ENCODE measurements around the gene KCNN3. TPM values are rescaled to one million over a fixed set of nuclear protein-coding genes. Genes with fewer than 3 reads are reported as not detected.
A peak's percentile ranks its signal among the peaks of the same experiment; 100 is the strongest.
"Not testable (repeated sequence)": the region's sequence is repeated elsewhere in the genome, so short reads cannot be mapped to it uniquely, and the experiment has no call there.

Gene KCNN3
- total RNA-seq, 4 donors from 2014 or later: 3.6 to 17.0 (median 12.4) TPM

DNA sequence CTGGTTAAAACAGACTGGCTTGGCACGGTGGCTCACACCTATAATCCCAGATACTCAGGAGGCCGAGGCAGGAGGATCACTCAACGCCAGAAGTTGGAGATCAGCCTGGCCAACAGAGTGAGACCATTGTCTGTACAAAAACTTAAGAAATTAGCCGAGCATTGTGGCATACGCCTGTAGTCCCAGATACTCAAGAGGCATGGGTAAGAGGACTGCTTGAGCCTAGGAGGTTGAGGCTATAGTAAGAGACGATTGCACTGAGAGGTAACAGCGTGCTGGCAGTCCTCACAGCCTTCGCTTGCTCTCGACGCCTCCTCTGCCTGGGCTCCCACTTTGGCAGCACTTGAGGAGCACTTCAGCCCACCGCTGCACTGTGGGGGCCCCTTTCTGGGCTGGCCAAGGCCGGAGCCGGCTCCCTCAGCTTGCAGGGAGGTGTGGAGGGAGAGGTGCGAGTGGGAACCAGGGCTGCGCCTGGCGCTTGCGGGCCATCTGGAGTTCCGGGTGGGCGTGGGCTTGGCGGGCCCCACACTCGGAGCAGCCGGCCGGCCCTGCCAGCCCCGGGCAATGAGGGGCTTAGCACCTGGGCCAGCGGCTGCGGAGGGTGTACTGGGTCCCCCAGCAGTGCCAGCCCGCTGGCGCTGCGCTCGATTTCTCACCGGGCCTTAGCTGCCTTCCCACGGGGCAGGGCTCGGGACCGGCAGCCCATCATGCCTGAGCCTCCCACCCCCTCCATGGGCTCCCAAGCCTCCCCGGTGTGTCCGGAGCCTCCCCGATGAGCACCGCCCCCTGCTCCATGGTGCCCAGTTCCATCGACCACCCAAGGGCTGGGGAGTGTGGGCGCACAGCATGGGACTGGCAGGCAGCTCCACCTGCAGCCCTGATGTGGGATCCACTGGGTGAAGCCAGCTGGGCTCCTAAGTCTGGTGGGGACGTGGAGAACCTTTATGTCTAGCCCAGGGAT lies 199.5 kb downstream of the KCNN3 start:
- H3K27ac ChIP-seq (replicated peaks in 1 of 4); H3K9me3 ChIP-seq; H3K4me3 ChIP-seq; intact Hi-C loops (cut with DNase I); H3K4me1 ChIP-seq; DNase-seq (ENCODE audit: extremely low spot score); H3K27me3 ChIP-seq; H3K36me3 ChIP-seq: not testable (repeated sequence)
- WGBS: 87% methylated on average over 18 of the region's 41 CpGs

DNA sequence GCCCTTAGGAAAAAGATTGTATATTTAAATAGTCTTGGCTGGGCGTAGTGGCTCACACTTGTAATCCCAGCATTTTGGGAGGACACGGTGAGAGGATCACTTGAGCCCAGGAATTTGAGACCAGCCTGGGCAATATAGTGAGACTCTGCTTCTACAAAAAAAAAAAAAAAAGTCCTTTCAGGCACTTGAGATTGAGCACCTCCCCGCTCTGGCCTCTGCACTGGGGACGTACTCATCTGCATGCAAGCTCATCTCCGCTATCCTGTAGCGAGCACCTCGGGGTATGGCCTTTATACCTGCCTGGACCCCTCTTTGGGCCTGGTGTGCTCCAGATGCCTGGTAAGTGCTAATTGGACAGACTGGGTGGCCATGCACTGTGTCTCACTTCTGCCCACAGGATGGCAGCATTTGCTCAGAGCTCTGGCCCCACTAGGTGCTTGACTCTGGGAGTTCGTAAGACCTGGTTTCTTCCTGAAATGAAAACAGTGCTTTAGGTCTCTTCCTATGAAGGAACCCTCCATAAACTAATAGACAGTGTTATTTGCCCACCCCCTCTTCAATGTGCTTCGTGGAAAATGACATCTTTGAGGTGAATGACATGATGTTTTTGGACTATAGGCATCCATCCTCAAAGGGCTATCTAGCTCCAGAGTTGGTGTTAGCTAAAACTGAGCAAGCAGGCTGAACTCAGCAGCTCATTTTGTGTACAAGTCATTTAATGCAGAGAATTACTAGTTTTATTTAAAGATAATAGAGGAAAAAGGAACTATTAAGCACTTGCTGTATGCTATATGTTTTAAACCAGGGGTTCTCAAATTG lies 200.4 kb downstream of the KCNN3 start:
- no peak overlapping the region for H3K27ac ChIP-seq (replicated peaks in 1 of 4)
- peaks cover 0 to 3% (median 0%) of the 10 kb centered on the region in 4 donors for H3K4me1 ChIP-seq
- TF ChIP-seq CTCF (IDR thresholded peaks at IDR 0.05): peak; percentile 78 to 83 (median 80)
- TF ChIP-seq POLR2AphosphoS5 (IDR thresholded peaks at IDR 0.05): no peak
- TF ChIP-seq EP300 (IDR thresholded peaks at IDR 0.05): no peak
- no peak for TF ChIP-seq POLR2A (IDR thresholded peaks at IDR 0.05; ENCODE audit: low read depth)
- no peak overlapping the region for H3K4me3 ChIP-seq
- intact Hi-C loops (cut with DNase I): loop anchor here (2.0 to 10.0 kb wide), 3 partner anchors 91 to 209 kb away; no protein-coding TSS in a partner anchor
- no peaks in the 10 kb centered on the region for H3K27me3 ChIP-seq
- H3K9me3 ChIP-seq: no peaks in the 10 kb centered on the region
- 52% methylated on average over 9 of the region's 9 CpGs for WGBS
- no peaks in the 10 kb centered on the region for H3K36me3 ChIP-seq
- DNase-seq (ENCODE audit: extremely low spot score): no peak

DNA sequence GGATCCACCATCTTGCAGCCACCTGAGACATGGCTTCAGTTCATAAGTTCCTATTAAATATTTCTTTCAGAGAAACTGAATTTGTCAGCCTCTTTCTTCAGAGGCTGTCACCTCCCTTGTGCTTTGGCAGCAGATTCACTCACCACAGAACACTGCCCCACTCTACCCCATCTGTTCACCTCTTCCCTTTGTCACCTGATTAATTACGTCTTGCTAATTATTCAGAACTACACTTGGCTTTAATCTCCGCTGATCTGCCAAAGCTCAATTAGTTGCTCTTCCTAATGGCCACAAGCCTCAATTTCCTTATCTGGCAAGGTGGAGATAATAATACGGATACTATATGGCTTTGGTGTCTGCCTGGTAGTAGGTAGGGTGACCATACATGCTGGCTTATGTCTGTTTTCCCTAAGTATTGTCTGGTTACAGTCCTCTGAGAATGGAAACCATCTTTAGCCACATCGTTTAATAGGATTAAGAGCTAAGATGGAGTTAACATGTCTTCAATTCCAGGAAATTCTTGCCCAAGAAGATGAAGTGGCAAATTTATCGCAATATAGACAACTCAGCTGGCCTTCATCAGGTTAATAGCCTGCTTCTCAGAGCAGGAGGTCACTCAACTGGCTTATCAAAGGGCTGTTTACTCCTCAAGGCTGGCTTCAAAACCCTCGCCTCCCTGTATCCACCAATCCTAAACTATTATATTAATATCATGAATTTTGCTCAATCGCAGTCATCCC lies 203.9 kb downstream of the KCNN3 start:
- Histone ChIP-seq H3K27me3 (peaks cover 0 to under 1% (median 0%) of the 10 kb centered on the region in 4 donors), H3K27ac (replicated peaks in 1 of 4) (no peak overlapping the region), H3K36me3 (no peaks in the 10 kb centered on the region), H3K4me3 (no peak overlapping the region), H3K4me1 (peaks cover 0 to 3% (median 0%) of the 10 kb centered on the region in 4 donors), H3K9me3 (no peaks in the 10 kb centered on the region)
- no peak for DNase-seq (ENCODE audit: extremely low spot score)
- intact Hi-C loops (cut with DNase I): loop anchor here (10.0 kb wide), 1 partner anchor 171 kb away; no protein-coding TSS in a partner anchor
- TF ChIP-seq POLR2AphosphoS5 (IDR thresholded peaks at IDR 0.05): no peak
- TF ChIP-seq EP300 (IDR thresholded peaks at IDR 0.05): no peak
- no peak for TF ChIP-seq CTCF (IDR thresholded peaks at IDR 0.05)
- TF ChIP-seq POLR2A (IDR thresholded peaks at IDR 0.05; ENCODE audit: low read depth): no peak
- WGBS: 73% methylated on average over 7 of the region's 7 CpGs

GRCh38 chr1:154664331-154665002 lies 205.6 kb downstream of the KCNN3 start:
- Histone ChIP-seq H3K27me3 (peaks cover 0 to 10% (median 0%) of the 10 kb centered on the region in 4 donors), H3K36me3 (no peaks in the 10 kb centered on the region), H3K27ac (replicated peaks in 1 of 4) (no peak overlapping the region), H3K4me1 (no peaks in the 10 kb centered on the region), H3K4me3 (no peak overlapping the region), H3K9me3 (no peaks in the 10 kb centered on the region)
- TF ChIP-seq POLR2AphosphoS5 (IDR thresholded peaks at IDR 0.05): no peak
- no peak for TF ChIP-seq CTCF (IDR thresholded peaks at IDR 0.05)
- TF ChIP-seq POLR2A (IDR thresholded peaks at IDR 0.05; ENCODE audit: low read depth): no peak
- no peak for TF ChIP-seq EP300 (IDR thresholded peaks at IDR 0.05)
- DNase-seq (ENCODE audit: extremely low spot score): no peak
- 62% methylated on average over 3 of the region's 3 CpGs for WGBS
- intact Hi-C loops (cut with DNase I): loop anchor here (10.0 kb wide), 1 partner anchor 170 kb away; no protein-coding TSS in a partner anchor

Data from esophagus muscularis mucosa (tissue), 4 donors.